ENCODE measurements around the gene SNAP29.

DNA sequence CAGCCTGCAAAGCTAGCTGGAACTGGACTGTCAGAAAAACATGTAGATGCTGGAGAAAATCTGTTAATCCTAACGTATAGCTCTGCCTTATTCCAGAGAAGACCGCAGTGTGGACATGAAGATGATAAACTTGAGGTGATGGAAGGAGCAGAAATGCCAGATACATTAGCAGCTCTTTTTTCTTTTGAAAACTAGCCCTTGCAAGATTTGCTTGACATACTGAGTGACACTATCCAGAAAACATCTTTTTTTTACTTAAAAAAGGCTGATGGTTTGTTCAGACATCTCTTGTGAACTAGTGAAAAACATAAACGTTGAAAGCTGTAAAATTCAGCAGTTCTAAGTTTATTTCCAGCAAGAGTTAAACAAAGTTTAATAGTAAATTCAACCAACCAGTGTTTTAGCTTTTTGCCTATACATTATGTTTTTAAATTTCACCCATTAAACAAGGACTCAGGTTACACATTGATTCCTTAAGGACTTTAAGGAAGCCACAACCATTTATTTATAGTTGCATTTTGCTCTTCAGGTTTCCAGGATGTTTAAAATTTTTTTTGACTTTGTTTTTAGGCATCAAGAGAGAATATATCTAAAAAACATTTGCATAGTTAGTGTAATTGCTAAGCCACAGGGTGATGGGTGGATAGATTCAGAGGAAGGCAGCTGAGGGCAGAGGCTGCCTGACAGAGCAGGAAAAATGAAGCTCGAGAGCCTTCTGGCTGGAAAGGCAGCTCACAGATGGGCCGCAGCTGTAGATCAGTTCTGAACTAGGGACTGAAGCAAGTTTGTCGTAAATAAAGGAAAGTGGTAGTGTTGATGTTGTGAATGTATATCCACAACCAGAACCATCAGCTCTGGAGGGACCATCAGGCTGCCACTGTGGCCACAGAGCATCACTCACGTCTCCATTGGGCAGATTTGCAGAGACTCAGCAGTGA lies 9.5 kb downstream of the SNAP29 start:
- TF ChIP-seq POLR2A (IDR thresholded peaks at IDR 0.05) (no peak), EP300 (IDR thresholded peaks at IDR 0.05; ENCODE audit: low read depth) (no peak)
- TF ChIP-seq, protein P1, sequence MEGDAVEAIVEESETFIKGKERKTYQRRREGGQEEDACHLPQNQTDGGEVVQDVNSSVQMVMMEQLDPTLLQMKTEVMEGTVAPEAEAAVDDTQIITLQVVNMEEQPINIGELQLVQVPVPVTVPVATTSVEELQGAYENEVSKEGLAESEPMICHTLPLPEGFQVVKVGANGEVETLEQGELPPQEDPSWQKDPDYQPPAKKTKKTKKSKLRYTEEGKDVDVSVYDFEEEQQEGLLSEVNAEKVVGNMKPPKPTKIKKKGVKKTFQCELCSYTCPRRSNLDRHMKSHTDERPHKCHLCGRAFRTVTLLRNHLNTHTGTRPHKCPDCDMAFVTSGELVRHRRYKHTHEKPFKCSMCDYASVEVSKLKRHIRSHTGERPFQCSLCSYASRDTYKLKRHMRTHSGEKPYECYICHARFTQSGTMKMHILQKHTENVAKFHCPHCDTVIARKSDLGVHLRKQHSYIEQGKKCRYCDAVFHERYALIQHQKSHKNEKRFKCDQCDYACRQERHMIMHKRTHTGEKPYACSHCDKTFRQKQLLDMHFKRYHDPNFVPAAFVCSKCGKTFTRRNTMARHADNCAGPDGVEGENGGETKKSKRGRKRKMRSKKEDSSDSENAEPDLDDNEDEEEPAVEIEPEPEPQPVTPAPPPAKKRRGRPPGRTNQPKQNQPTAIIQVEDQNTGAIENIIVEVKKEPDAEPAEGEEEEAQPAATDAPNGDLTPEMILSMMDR (IDR thresholded peaks at IDR 0.05) = no peak

Measured in transverse colon (tissue), 3 donors.